ENCODE measurements around the gene AP5M1. TPM values are rescaled to one million over a fixed set of nuclear protein-coding genes. Genes with fewer than 3 reads are reported as not detected.
"Not testable (repeated sequence)": the region's sequence is repeated elsewhere in the genome, so short reads cannot be mapped to it uniquely, and the experiment has no call there.

Gene AP5M1
- 10 to 100 TPM; 16.6 to 30.4 (median 22.8) TPM for total RNA-seq

GRCh38 chr14:57268161-57269069 lies at the start of gene AP5M1, which contains the start of gene EXOC5:
Gene AP5M1, plus strand, starts transcription at chr14:57268971. Its CDS starts 344 bp downstream, at chr14:57269315.
Gene EXOC5, minus strand, starts transcription at chr14:57268905. Its CDS starts 257 bp downstream, at chr14:57268648.
- no peaks in the 10 kb centered on the region for H3K9me3 ChIP-seq
- H3K4me1 ChIP-seq: peaks cover 36 to 65% (median 59%) of the 10 kb centered on the region in 4 donors
- 0% methylated on average over 30 of the region's 76 CpGs for WGBS
- H3K4me3 ChIP-seq: peak within 1 kb of the TSS; percentile 70 to 85 (median 80)
- H3K27ac ChIP-seq (replicated peaks in 1 of 4): peak within 1 kb of the TSS; percentile 93 to 95 (median 94)
- TF ChIP-seq POLR2A (IDR thresholded peaks at IDR 0.05; ENCODE audit: low read depth): no peak
- TF ChIP-seq POLR2AphosphoS5 (IDR thresholded peaks at IDR 0.05): peak; percentile 83 to 87
- peak in 1 of 3 experiments; percentile 8 for TF ChIP-seq CTCF (IDR thresholded peaks at IDR 0.05)
- intact Hi-C loops (cut with DNase I): no loop called here
- peaks cover 0 to 4% (median 2%) of the 10 kb centered on the region in 4 donors for H3K36me3 ChIP-seq
- no peaks in the 10 kb centered on the region for H3K27me3 ChIP-seq
- DNase-seq (ENCODE audit: extremely low spot score): peak; percentile 96

GRCh38 chr14:57221931-57222330 lies 46.8 kb upstream of the AP5M1 start:
- Histone ChIP-seq H3K36me3 (peaks cover 4 to 71% (median 15%) of the 10 kb centered on the region in 4 donors), H3K27ac (replicated peaks in 1 of 4) (no peak overlapping the region), H3K27me3 (no peaks in the 10 kb centered on the region), H3K9me3 (no peaks in the 10 kb centered on the region), H3K4me3 (no peak overlapping the region), H3K4me1 (no peaks in the 10 kb centered on the region)
- WGBS: 95% methylated on average over 3 of the region's 3 CpGs
- DNase-seq (ENCODE audit: extremely low spot score): no peak
- TF ChIP-seq POLR2AphosphoS5 (IDR thresholded peaks at IDR 0.05): no peak
- no peak for TF ChIP-seq CTCF (IDR thresholded peaks at IDR 0.05)
- TF ChIP-seq EP300 (IDR thresholded peaks at IDR 0.05): no peak
- no peak for TF ChIP-seq POLR2A (IDR thresholded peaks at IDR 0.05; ENCODE audit: low read depth)
- intact Hi-C loops (cut with DNase I): no loop called here

GRCh38 chr14:57227083-57227482 lies 41.7 kb upstream of the AP5M1 start:
- DNase-seq (ENCODE audit: extremely low spot score): no peak
- no peaks in the 10 kb centered on the region for H3K4me1 ChIP-seq
- WGBS: 82% methylated on average over 2 of the region's 2 CpGs
- TF ChIP-seq POLR2AphosphoS5 (IDR thresholded peaks at IDR 0.05) (no peak), EP300 (IDR thresholded peaks at IDR 0.05) (no peak), POLR2A (IDR thresholded peaks at IDR 0.05; ENCODE audit: low read depth) (no peak), CTCF (IDR thresholded peaks at IDR 0.05) (no peak)
- H3K36me3 ChIP-seq: peaks cover 23 to 65% (median 35%) of the 10 kb centered on the region in 4 donors
- no peak overlapping the region for H3K4me3 ChIP-seq
- H3K27ac ChIP-seq (replicated peaks in 1 of 4): no peak overlapping the region
- no peaks in the 10 kb centered on the region for H3K9me3 ChIP-seq
- H3K27me3 ChIP-seq: no peaks in the 10 kb centered on the region
- intact Hi-C loops (cut with DNase I): no loop called here

- DNase-seq (ENCODE audit: extremely low spot score); H3K9me3 ChIP-seq; H3K4me1 ChIP-seq; H3K27me3 ChIP-seq; H3K27ac ChIP-seq (replicated peaks in 1 of 4); intact Hi-C loops (cut with DNase I); H3K4me3 ChIP-seq: not testable (repeated sequence)
- WGBS: 94% methylated on average over 2 of the region's 2 CpGs
- H3K36me3 ChIP-seq: peaks cover 31 to 66% (median 43%) of the 10 kb centered on the region in 4 donors
Measured at GRCh38 chr14:57228320-57228719, 40.5 kb upstream of the AP5M1 start.

GRCh38 chr14:57232006-57232405 lies 36.8 kb upstream of the AP5M1 start:
- TF ChIP-seq EP300 (IDR thresholded peaks at IDR 0.05) (no peak), CTCF (IDR thresholded peaks at IDR 0.05) (no peak), POLR2AphosphoS5 (IDR thresholded peaks at IDR 0.05) (no peak), POLR2A (IDR thresholded peaks at IDR 0.05; ENCODE audit: low read depth) (no peak)
- no peaks in the 10 kb centered on the region for H3K27me3 ChIP-seq
- intact Hi-C loops (cut with DNase I): no loop called here
- no peak overlapping the region for H3K27ac ChIP-seq (replicated peaks in 1 of 4)
- no peak overlapping the region for H3K4me3 ChIP-seq
- 87% methylated on average over 1 of the region's 1 CpG for WGBS
- no peaks in the 10 kb centered on the region for H3K4me1 ChIP-seq
- no peak for DNase-seq (ENCODE audit: extremely low spot score)
- H3K9me3 ChIP-seq: no peaks in the 10 kb centered on the region
- peaks cover 31 to 73% (median 59%) of the 10 kb centered on the region in 4 donors for H3K36me3 ChIP-seq

GRCh38 chr14:57240115-57240514 lies 28.7 kb upstream of the AP5M1 start:
- H3K27ac ChIP-seq (replicated peaks in 1 of 4); intact Hi-C loops (cut with DNase I); DNase-seq (ENCODE audit: extremely low spot score); H3K27me3 ChIP-seq; H3K4me3 ChIP-seq; H3K9me3 ChIP-seq: not testable (repeated sequence)
- Histone ChIP-seq H3K4me1 (peaks cover 0 to 19% (median 14%) of the 10 kb centered on the region in 4 donors), H3K36me3 (peaks cover 0 to 48% (median 13%) of the 10 kb centered on the region in 4 donors)
- WGBS: 97% methylated on average over 7 of the region's 7 CpGs
